SU-DHL-6 (cell line): ENCODE data around the gene TBL3.

Experiments
- EZH2phosphoT487 ChIP-seq: fragments of 200-600 bp; sonication (generic), shearing (Covaris generic); conservative IDR thresholded peaks from 2 replicates; pipeline ENCODE4 v1.6.1; 2018; ENCODE audit warnings: mild to moderate bottlenecking, antibody characterized with exemption, low read length, moderate library complexity, mixed read lengths
- TF ChIP-seq, protein P1 (sequence below): fragments of 200-600 bp; sonication (generic); IDR thresholded peaks from one replicate; pipeline ENCODE4 v1.5.1; 2017; ENCODE audit warnings: antibody characterized with exemption, mild to moderate bottlenecking, low read length, moderate library complexity; ENCODE audit not compliant: insufficient read depth, poor library complexity, severe bottlenecking

DNA sequence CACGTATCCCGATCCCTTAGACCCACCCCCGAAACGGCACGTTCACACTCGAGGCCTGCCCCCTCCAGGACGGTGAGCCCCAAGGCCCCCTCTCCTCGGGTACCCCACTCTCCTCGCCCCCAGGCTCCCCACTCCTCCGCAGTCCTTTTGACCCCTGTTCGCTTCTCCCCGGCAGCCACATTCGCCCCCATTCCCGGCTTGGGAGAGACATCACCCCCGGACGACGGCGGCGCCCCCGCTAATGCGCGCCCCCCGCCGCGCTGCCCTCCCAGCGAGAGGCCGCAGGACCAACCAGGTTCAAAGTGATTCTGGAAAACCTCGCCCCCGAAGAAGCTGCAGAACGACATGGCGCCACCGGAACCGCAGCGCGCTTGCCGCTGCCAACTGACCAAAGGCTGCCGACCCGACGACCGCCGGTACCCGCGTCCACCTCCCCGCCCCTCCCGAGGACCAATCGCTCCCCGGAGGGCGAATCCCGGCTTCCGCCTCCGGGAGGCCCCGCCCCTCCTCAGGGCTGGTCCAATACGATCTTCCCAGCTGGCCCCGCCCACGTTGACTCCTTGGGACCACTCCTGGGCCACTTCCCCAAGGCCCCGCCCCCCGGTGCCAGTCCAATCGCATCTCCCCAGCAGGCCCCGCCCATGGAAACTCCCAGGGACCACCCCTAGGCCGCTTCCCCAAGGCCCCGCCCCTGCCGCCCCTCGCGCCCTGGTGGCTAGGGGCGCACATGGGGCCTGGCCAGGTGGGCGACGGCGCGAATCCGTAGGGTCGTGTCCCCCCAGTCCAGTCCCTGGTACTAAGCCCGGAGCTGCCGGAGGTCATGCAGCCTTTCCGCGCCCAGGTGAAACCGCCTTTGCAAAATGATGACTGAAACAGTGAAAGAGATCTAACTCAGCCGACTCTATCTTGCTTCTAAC, 28.8 kb upstream of the TBL3 start, which contains the start of gene MSRB1:
- TF ChIP-seq, protein P1, sequence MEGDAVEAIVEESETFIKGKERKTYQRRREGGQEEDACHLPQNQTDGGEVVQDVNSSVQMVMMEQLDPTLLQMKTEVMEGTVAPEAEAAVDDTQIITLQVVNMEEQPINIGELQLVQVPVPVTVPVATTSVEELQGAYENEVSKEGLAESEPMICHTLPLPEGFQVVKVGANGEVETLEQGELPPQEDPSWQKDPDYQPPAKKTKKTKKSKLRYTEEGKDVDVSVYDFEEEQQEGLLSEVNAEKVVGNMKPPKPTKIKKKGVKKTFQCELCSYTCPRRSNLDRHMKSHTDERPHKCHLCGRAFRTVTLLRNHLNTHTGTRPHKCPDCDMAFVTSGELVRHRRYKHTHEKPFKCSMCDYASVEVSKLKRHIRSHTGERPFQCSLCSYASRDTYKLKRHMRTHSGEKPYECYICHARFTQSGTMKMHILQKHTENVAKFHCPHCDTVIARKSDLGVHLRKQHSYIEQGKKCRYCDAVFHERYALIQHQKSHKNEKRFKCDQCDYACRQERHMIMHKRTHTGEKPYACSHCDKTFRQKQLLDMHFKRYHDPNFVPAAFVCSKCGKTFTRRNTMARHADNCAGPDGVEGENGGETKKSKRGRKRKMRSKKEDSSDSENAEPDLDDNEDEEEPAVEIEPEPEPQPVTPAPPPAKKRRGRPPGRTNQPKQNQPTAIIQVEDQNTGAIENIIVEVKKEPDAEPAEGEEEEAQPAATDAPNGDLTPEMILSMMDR: no peak
- no peak for TF ChIP-seq EZH2phosphoT487
